ENCODE measurements around the gene OAT. TPM values are rescaled to one million over a fixed set of nuclear protein-coding genes. Genes with fewer than 3 reads are reported as not detected.

The OAT gene
- total RNA-seq, 1 experiment from 2014 or later = 79.8 TPM

GRCh38 chr10:124428207-124428777 lies 9.6 kb upstream of the OAT start:
- intact Hi-C loops (cut with micrococcal nuclease) = no loop called here
- H3K36me3 ChIP-seq (ENCODE audit: low read depth, low read length) = no peaks in the 10 kb centered on the region
- no peaks in the 10 kb centered on the region for H3F3A ChIP-seq (ENCODE audit: low read length, unreplicated experiment)
- H3K4me1 ChIP-seq (ENCODE audit: insufficient read depth, low read length) = peaks cover 7% of the 10 kb centered on the region; the same call in 1 of the 2 replicates
- H2AFZ ChIP-seq (ENCODE audit: low read length) = no peak overlapping the region
- no peak overlapping the region for H3K4me3 ChIP-seq (ENCODE audit: low read length)
- H3K9ac ChIP-seq (ENCODE audit: low read length) = no peak overlapping the region
- no peaks in the 10 kb centered on the region for H3K27me3 ChIP-seq (ENCODE audit: low read length)
- BruUV-seq (replicated peaks) = no TSS peak
- DNase-seq (peak; percentile 14), ATAC-seq (peak; percentile 43; the same call in 1 of the 2 replicates)
- ChIA-PET POLR2A (ENCODE audit: unreplicated experiment) (interaction anchor here (0.6 kb wide), 1 partner anchor 1137 kb away, joined by 4 read pairs; no protein-coding TSS in a partner anchor), CTCF (no interaction called here)
- no peaks in the 10 kb centered on the region for H4K20me1 ChIP-seq (ENCODE audit: low read length)
- H3K27ac ChIP-seq (ENCODE audit: low read length) = no peak overlapping the region
- no peaks in the 10 kb centered on the region for H3K9me2 ChIP-seq (replicated peaks; ENCODE audit: low read length)
- H3K4me2 ChIP-seq (ENCODE audit: low read length) = no peak overlapping the region
- H3K79me2 ChIP-seq (ENCODE audit: low read length) = no peaks in the 10 kb centered on the region
- no peaks in the 10 kb centered on the region for H3K9me3 ChIP-seq (ENCODE audit: low read length)
- TF ChIP-seq EZH2phosphoT487 (IDR thresholded peaks at IDR 0.05; ENCODE audit: borderline replicate concordance, low read length) (no peak), EZH2 (IDR thresholded peaks at IDR 0.05; ENCODE audit: low read length, unreplicated experiment) (no peak)
- TF ChIP-seq, protein P1, sequence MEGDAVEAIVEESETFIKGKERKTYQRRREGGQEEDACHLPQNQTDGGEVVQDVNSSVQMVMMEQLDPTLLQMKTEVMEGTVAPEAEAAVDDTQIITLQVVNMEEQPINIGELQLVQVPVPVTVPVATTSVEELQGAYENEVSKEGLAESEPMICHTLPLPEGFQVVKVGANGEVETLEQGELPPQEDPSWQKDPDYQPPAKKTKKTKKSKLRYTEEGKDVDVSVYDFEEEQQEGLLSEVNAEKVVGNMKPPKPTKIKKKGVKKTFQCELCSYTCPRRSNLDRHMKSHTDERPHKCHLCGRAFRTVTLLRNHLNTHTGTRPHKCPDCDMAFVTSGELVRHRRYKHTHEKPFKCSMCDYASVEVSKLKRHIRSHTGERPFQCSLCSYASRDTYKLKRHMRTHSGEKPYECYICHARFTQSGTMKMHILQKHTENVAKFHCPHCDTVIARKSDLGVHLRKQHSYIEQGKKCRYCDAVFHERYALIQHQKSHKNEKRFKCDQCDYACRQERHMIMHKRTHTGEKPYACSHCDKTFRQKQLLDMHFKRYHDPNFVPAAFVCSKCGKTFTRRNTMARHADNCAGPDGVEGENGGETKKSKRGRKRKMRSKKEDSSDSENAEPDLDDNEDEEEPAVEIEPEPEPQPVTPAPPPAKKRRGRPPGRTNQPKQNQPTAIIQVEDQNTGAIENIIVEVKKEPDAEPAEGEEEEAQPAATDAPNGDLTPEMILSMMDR (conservative IDR thresholded peaks at IDR 0.05; ENCODE audit: low read depth, low read length) = no peak

- H3K9me2 ChIP-seq (replicated peaks; ENCODE audit: low read length) = no peaks in the 10 kb centered on the region
- TF ChIP-seq EZH2phosphoT487 (IDR thresholded peaks at IDR 0.05; ENCODE audit: borderline replicate concordance, low read length) = no peak
- TF ChIP-seq, protein P1 (conservative IDR thresholded peaks at IDR 0.05; ENCODE audit: low read depth, low read length) = no peak
- no peak for TF ChIP-seq EZH2 (IDR thresholded peaks at IDR 0.05; ENCODE audit: low read length, unreplicated experiment)
- no TSS peak for BruUV-seq (replicated peaks)
- H3K9me3 ChIP-seq (ENCODE audit: low read length) = no peaks in the 10 kb centered on the region
- H3K27ac ChIP-seq (ENCODE audit: low read length) = no peak overlapping the region
- no peaks in the 10 kb centered on the region for H3K36me3 ChIP-seq (ENCODE audit: low read depth, low read length)
- no peak overlapping the region for H2AFZ ChIP-seq (ENCODE audit: low read length)
- H3K4me2 ChIP-seq (ENCODE audit: low read length) = no peak overlapping the region
- intact Hi-C loops (cut with micrococcal nuclease) = no loop called here
- H3K79me2 ChIP-seq (ENCODE audit: low read length) = no peaks in the 10 kb centered on the region
- POLR2A ChIA-PET (ENCODE audit: unreplicated experiment) = no interaction called here
- no peak overlapping the region for H3K4me3 ChIP-seq (ENCODE audit: low read length)
- H3K27me3 ChIP-seq (ENCODE audit: low read length) = no peaks in the 10 kb centered on the region
- CTCF ChIA-PET = no interaction called here
- ATAC-seq = no peak
- H3K4me1 ChIP-seq (ENCODE audit: insufficient read depth, low read length) = peaks cover 7% of the 10 kb centered on the region; the same call in 1 of the 2 replicates
- no peaks in the 10 kb centered on the region for H4K20me1 ChIP-seq (ENCODE audit: low read length)
- no peak for DNase-seq
- H3K9ac ChIP-seq (ENCODE audit: low read length) = no peak overlapping the region
- H3F3A ChIP-seq (ENCODE audit: low read length, unreplicated experiment) = no peaks in the 10 kb centered on the region
These were observed 6.7 kb upstream of the OAT start for GRCh38 chr10:124425227-124425962.

DNA sequence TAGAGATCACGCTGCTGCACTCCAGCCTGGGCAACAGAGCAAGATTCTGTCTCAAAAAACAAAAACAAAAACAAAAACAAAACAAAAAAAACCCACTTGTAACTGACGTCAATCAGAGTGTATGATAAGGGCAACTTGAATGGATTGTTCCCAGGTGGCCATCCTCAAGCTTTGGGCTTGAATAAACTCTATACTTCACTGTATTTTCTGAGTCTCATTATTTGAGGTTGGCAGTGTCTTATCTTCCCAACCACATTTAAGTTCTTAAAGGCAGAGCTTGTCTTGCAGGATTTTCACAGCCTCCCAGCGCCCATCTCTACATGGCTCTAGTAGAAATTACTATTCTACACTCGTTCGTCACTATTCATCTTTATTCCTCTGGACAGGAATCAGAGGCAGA lies 5.1 kb upstream of the OAT start:
- DNase-seq (no peak), ATAC-seq (no peak)
- intact Hi-C loops (cut with micrococcal nuclease) = no loop called here
- Histone ChIP-seq H3F3A (ENCODE audit: low read length, unreplicated experiment) (no peaks in the 10 kb centered on the region), H3K9me2 (replicated peaks; ENCODE audit: low read length) (no peaks in the 10 kb centered on the region), H3K9ac (ENCODE audit: low read length) (no peak overlapping the region), H4K20me1 (ENCODE audit: low read length) (no peaks in the 10 kb centered on the region), H3K27me3 (ENCODE audit: low read length) (no peaks in the 10 kb centered on the region), H3K4me3 (ENCODE audit: low read length) (no peak overlapping the region), H3K9me3 (ENCODE audit: low read length) (no peaks in the 10 kb centered on the region), H2AFZ (ENCODE audit: low read length) (no peak overlapping the region), H3K36me3 (ENCODE audit: low read depth, low read length) (no peaks in the 10 kb centered on the region), H3K79me2 (ENCODE audit: low read length) (no peaks in the 10 kb centered on the region), H3K4me2 (ENCODE audit: low read length) (no peak overlapping the region), H3K27ac (ENCODE audit: low read length) (no peak overlapping the region), H3K4me1 (ENCODE audit: insufficient read depth, low read length) (peaks cover 7% of the 10 kb centered on the region; the same call in 1 of the 2 replicates)
- CTCF ChIA-PET = no interaction called here
- BruUV-seq (replicated peaks) = no TSS peak
- POLR2A ChIA-PET (ENCODE audit: unreplicated experiment) = no interaction called here
- TF ChIP-seq, protein P1 (conservative IDR thresholded peaks at IDR 0.05; ENCODE audit: low read depth, low read length) = no peak
- TF ChIP-seq EZH2 (IDR thresholded peaks at IDR 0.05; ENCODE audit: low read length, unreplicated experiment) = no peak
- no peak for TF ChIP-seq EZH2phosphoT487 (IDR thresholded peaks at IDR 0.05; ENCODE audit: borderline replicate concordance, low read length)

All from PC-3 (cell line).